HEK293 (cell line): ENCODE data around the gene BRD1.

Experiments used
- CTCF ChIA-PET: fragments of 350-600 bp; formaldehyde crosslinking; extraction: SDS; loops from one replicate; lab custom pipeline; 2021; ENCODE audit warnings: antibody characterized with exemption; lab: Yijun Ruan, JAX
- POLR2A ChIA-PET: fragments of 300-600 bp; formaldehyde crosslinking; extraction: SDS; loops from one replicate; lab custom pipeline; 2020; ENCODE audit warnings: antibody characterized with exemption, inconsistent platforms; lab: Yijun Ruan, JAX
- H3K27ac ChIP-seq: fragments of 200-500 bp; sonication (Bioruptor generic); 2 replicates; pipeline ENCODE4 v1.5.1; 2014; ENCODE audit warnings: low read depth, low read length, control low read depth, inconsistent platforms; ENCODE audit errors: extremely low read depth
- H3K36me3 ChIP-seq, 2 experiments: fragments of 200-500 bp in 1 of 2; sonication (Bioruptor generic) in 1 of 2; 1 replicate in 1 of 2; 2 replicates in 1 of 2; pipeline ENCODE4 v1.5.1; 2014 to 2017; ENCODE audit warnings: inconsistent platforms in 2 of 2, low read length in 2 of 2; ENCODE audit not compliant: control insufficient read depth in 2 of 2, insufficient read depth in 1 of 2
- H3K4me1 ChIP-seq: fragments of 200-500 bp; sonication (Bioruptor generic); 2 replicates; pipeline ENCODE4 v1.5.1; 2014; ENCODE audit warnings: mild to moderate bottlenecking, low read length, inconsistent platforms; ENCODE audit not compliant: control insufficient read depth, insufficient read depth
- H3K4me3 ChIP-seq: 2 replicates; pipeline ENCODE4 v1.5.1; 2011; ENCODE audit warnings: low read depth, mild to moderate bottlenecking, control low read depth, low read length, moderate library complexity
- H3K9me3 ChIP-seq: fragments of 200-500 bp; sonication (Bioruptor generic); 2 replicates; pipeline ENCODE4 v1.5.1; 2014; ENCODE audit warnings: low read depth, low read length, inconsistent platforms; ENCODE audit not compliant: control insufficient read depth, insufficient read depth
- BCL11A ChIP-seq: fragments of 450-650 bp; formaldehyde crosslinking; IDR thresholded peaks from 2 replicates; pipeline ENCODE4 v1.5.1; 2016; ENCODE audit warnings: low read depth, missing biosample characterization, missing genetic modification characterization
- IKZF3 ChIP-seq: fragments of 450-650 bp; IDR thresholded peaks from 2 replicates; pipeline ENCODE4 v1.5.0; 2018; ENCODE audit warnings: missing biosample characterization, mild to moderate bottlenecking, missing genetic modification characterization, moderate library complexity
- KLF10 ChIP-seq: fragments of 450-650 bp; IDR thresholded peaks from 2 replicates; pipeline ENCODE4 v1.5.1; 2018; ENCODE audit warnings: missing biosample characterization, mild to moderate bottlenecking, missing genetic modification characterization
- MZF1 ChIP-seq: fragments of 450-650 bp; formaldehyde crosslinking; IDR thresholded peaks from 2 replicates; pipeline ENCODE4 v1.5.1; 2017; ENCODE audit warnings: missing biosample characterization, missing genetic modification characterization, borderline replicate concordance
- RBAK ChIP-seq: fragments of 450-650 bp; formaldehyde crosslinking; IDR thresholded peaks from 2 replicates; pipeline ENCODE4 v1.5.1; 2016; ENCODE audit warnings: missing biosample characterization, missing genetic modification characterization
- ZBTB21 ChIP-seq: fragments of 450-650 bp; formaldehyde crosslinking; IDR thresholded peaks from 2 replicates; pipeline ENCODE4 v1.5.1; 2017; ENCODE audit warnings: missing biosample characterization, missing genetic modification characterization
- ZNF175 ChIP-seq: fragments of 450-650 bp; formaldehyde crosslinking; IDR thresholded peaks from 2 replicates; pipeline ENCODE4 v1.5.1; 2016; ENCODE audit warnings: missing biosample characterization, missing genetic modification characterization
- ZNF24 ChIP-seq: fragments of 450-650 bp; formaldehyde crosslinking; IDR thresholded peaks from 2 replicates; pipeline ENCODE4 v1.5.1; 2016; ENCODE audit warnings: missing biosample characterization, missing genetic modification characterization
- ZNF48 ChIP-seq: fragments of 450-650 bp; formaldehyde crosslinking; IDR thresholded peaks from 2 replicates; pipeline ENCODE4 v1.5.1; 2016; ENCODE audit warnings: missing biosample characterization, missing genetic modification characterization
- ZNF747 ChIP-seq: fragments of 450-650 bp; formaldehyde crosslinking; IDR thresholded peaks from 2 replicates; pipeline ENCODE4 v1.5.1; 2016; ENCODE audit warnings: missing biosample characterization, missing genetic modification characterization
- TF ChIP-seq, protein P1 (sequence below): fragments of 450-650 bp; formaldehyde crosslinking; IDR thresholded peaks from 2 replicates; pipeline ENCODE4 v1.5.1; 2016; ENCODE audit warnings: missing biosample characterization, missing genetic modification characterization
- TF ChIP-seq, protein P2 (sequence below): fragments of 450-650 bp; formaldehyde crosslinking; IDR thresholded peaks from 2 replicates; pipeline ENCODE4 v1.5.1; 2016; ENCODE audit warnings: missing biosample characterization, missing genetic modification characterization
- TF ChIP-seq, protein P3 (sequence below): fragments of 450-650 bp; formaldehyde crosslinking; IDR thresholded peaks from 2 replicates; pipeline ENCODE4 v1.5.1; 2016; ENCODE audit warnings: missing biosample characterization, missing genetic modification characterization
- TF ChIP-seq, protein P4 (sequence below): fragments of 450-650 bp; IDR thresholded peaks from 2 replicates; pipeline ENCODE4 v1.5.1; 2018; ENCODE audit warnings: missing biosample characterization, missing genetic modification characterization
- TF ChIP-seq, protein P5 (sequence below): fragments of 450-650 bp; formaldehyde crosslinking; IDR thresholded peaks from 2 replicates; pipeline ENCODE4 v1.5.1; 2016; ENCODE audit warnings: missing biosample characterization, missing genetic modification characterization, borderline replicate concordance
- TF ChIP-seq, protein P6 (sequence below): fragments of 450-650 bp; formaldehyde crosslinking; IDR thresholded peaks from 2 replicates; pipeline ENCODE4 v1.5.1; 2016; ENCODE audit warnings: missing biosample characterization, missing genetic modification characterization
- TF ChIP-seq, protein P7 (sequence below): fragments of 450-650 bp; formaldehyde crosslinking; IDR thresholded peaks from 2 replicates; pipeline ENCODE4 v1.5.1; 2016; ENCODE audit warnings: missing biosample characterization, missing genetic modification characterization

BRD1 gene

DNA sequence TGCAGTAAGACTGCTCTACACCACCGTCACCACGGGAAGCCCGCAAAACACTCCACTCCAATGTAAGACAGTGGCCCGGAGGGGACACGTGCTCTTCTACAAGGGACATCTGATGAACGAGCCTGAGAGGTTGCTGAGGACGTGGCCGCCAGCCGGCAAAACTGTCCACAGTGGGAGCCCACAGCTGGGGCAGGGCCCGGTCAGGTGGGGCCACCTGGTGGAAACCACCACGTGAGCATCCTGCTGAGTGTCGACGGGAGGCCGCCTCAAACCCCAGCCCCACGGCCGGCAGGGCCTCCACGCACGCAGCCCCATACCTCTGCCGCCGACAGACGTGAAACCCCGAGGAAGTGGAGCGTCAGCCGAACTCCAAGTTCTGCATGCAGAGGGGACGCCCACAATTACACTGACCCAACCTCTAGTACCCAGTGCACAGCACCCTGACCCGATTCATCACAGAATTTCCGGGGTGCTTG, 42.6 kb downstream of the BRD1 start:
- Histone ChIP-seq H3K4me3 (no peak overlapping the region), H3K27ac (no peak overlapping the region)
- POLR2A ChIA-PET, result no interaction called here
- TF ChIP-seq ZNF175 (tag by site-specific recombination), result no peak
- no peak for TF ChIP-seq KLF10
- TF ChIP-seq ZNF48 (tag by site-specific recombination), result no peak
- TF ChIP-seq, all 188 proteins: peak for 0
- H3K36me3 ChIP-seq, result peaks cover 15 to 96% of the 10 kb centered on the region in 2 experiments
- CTCF ChIA-PET, result no interaction called here
- H3K9me3 ChIP-seq, result no peaks in the 10 kb centered on the region
- H3K4me1 ChIP-seq, result no peaks in the 10 kb centered on the region

DNA sequence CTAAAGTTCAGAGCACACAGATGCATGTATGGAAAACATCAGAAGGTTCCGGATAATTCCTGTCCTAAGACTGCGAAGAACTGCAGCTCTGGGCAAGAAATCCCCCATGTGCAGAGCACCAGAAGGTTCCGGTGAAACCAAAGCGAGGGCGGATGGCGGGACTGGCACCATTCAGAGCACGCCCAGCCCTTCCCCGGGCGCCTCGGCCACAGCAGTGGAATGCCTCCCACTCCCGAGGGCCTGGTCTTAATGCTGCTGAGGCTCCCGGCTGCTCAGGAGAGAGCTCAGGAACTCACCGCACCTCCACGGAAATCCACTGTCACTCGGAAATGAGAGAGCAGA, 43.1 kb downstream of the BRD1 start:
- POLR2A ChIA-PET, result no interaction called here
- TF ChIP-seq, protein P1, sequence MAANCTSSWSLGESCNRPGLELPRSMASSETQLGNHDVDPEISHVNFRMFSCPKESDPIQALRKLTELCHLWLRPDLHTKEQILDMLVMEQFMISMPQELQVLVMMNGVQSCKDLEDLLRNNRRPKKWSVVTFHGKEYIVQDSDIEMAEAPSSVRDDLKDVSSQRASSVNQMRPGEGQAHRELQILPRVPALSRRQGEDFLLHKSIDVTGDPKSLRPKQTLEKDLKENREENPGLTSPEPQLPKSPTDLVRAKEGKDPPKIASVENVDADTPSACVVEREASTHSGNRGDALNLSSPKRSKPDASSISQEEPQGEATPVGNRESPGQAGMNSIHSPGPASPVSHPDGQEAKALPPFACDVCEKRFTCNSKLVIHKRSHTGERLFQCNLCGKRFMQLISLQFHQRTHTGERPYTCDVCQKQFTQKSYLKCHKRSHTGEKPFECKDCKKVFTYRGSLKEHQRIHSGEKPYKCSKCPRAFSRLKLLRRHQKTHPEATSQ (tag by site-specific recombination), result no peak
- TF ChIP-seq, protein P2, sequence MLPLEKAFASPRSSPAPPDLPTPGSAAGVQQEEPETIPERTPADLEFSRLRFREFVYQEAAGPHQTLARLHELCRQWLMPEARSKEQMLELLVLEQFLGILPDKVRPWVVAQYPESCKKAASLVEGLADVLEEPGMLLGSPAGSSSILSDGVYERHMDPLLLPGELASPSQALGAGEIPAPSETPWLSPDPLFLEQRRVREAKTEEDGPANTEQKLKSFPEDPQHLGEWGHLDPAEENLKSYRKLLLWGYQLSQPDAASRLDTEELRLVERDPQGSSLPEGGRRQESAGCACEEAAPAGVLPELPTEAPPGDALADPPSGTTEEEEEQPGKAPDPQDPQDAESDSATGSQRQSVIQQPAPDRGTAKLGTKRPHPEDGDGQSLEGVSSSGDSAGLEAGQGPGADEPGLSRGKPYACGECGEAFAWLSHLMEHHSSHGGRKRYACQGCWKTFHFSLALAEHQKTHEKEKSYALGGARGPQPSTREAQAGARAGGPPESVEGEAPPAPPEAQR (tag by site-specific recombination), result no peak
- TF ChIP-seq ZNF24, result no peak
- TF ChIP-seq, protein P3, sequence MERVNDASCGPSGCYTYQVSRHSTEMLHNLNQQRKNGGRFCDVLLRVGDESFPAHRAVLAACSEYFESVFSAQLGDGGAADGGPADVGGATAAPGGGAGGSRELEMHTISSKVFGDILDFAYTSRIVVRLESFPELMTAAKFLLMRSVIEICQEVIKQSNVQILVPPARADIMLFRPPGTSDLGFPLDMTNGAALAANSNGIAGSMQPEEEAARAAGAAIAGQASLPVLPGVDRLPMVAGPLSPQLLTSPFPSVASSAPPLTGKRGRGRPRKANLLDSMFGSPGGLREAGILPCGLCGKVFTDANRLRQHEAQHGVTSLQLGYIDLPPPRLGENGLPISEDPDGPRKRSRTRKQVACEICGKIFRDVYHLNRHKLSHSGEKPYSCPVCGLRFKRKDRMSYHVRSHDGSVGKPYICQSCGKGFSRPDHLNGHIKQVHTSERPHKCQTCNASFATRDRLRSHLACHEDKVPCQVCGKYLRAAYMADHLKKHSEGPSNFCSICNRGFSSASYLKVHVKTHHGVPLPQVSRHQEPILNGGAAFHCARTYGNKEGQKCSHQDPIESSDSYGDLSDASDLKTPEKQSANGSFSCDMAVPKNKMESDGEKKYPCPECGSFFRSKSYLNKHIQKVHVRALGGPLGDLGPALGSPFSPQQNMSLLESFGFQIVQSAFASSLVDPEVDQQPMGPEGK (tag by site-specific recombination), result no peak
- TF ChIP-seq, protein P4, sequence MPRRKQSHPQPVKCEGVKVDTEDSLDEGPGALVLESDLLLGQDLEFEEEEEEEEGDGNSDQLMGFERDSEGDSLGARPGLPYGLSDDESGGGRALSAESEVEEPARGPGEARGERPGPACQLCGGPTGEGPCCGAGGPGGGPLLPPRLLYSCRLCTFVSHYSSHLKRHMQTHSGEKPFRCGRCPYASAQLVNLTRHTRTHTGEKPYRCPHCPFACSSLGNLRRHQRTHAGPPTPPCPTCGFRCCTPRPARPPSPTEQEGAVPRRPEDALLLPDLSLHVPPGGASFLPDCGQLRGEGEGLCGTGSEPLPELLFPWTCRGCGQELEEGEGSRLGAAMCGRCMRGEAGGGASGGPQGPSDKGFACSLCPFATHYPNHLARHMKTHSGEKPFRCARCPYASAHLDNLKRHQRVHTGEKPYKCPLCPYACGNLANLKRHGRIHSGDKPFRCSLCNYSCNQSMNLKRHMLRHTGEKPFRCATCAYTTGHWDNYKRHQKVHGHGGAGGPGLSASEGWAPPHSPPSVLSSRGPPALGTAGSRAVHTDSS (tag by site-specific recombination), result no peak
- TF ChIP-seq, protein P5, sequence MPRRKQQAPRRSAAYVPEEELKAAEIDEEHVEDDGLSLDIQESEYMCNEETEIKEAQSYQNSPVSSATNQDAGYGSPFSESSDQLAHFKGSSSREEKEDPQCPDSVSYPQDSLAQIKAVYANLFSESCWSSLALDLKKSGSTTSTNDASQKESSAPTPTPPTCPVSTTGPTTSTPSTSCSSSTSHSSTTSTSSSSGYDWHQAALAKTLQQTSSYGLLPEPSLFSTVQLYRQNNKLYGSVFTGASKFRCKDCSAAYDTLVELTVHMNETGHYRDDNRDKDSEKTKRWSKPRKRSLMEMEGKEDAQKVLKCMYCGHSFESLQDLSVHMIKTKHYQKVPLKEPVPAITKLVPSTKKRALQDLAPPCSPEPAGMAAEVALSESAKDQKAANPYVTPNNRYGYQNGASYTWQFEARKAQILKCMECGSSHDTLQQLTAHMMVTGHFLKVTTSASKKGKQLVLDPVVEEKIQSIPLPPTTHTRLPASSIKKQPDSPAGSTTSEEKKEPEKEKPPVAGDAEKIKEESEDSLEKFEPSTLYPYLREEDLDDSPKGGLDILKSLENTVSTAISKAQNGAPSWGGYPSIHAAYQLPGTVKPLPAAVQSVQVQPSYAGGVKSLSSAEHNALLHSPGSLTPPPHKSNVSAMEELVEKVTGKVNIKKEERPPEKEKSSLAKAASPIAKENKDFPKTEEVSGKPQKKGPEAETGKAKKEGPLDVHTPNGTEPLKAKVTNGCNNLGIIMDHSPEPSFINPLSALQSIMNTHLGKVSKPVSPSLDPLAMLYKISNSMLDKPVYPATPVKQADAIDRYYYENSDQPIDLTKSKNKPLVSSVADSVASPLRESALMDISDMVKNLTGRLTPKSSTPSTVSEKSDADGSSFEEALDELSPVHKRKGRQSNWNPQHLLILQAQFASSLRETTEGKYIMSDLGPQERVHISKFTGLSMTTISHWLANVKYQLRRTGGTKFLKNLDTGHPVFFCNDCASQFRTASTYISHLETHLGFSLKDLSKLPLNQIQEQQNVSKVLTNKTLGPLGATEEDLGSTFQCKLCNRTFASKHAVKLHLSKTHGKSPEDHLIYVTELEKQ (tag by site-specific recombination), result no peak
- TF ChIP-seq BCL11A (tag by site-specific recombination), result no peak
- TF ChIP-seq, protein P6, sequence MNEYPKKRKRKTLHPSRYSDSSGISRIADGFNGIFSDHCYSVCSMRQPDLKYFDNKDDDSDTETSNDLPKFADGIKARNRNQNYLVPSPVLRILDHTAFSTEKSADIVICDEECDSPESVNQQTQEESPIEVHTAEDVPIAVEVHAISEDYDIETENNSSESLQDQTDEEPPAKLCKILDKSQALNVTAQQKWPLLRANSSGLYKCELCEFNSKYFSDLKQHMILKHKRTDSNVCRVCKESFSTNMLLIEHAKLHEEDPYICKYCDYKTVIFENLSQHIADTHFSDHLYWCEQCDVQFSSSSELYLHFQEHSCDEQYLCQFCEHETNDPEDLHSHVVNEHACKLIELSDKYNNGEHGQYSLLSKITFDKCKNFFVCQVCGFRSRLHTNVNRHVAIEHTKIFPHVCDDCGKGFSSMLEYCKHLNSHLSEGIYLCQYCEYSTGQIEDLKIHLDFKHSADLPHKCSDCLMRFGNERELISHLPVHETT (tag by site-specific recombination), result no peak
- TF ChIP-seq ZNF747 (tag by site-specific recombination), result no peak
- TF ChIP-seq RBAK (tag by site-specific recombination), result no peak
- TF ChIP-seq ZBTB21 (tag by site-specific recombination), result no peak
- no peak for TF ChIP-seq IKZF3
- TF ChIP-seq, protein P7, sequence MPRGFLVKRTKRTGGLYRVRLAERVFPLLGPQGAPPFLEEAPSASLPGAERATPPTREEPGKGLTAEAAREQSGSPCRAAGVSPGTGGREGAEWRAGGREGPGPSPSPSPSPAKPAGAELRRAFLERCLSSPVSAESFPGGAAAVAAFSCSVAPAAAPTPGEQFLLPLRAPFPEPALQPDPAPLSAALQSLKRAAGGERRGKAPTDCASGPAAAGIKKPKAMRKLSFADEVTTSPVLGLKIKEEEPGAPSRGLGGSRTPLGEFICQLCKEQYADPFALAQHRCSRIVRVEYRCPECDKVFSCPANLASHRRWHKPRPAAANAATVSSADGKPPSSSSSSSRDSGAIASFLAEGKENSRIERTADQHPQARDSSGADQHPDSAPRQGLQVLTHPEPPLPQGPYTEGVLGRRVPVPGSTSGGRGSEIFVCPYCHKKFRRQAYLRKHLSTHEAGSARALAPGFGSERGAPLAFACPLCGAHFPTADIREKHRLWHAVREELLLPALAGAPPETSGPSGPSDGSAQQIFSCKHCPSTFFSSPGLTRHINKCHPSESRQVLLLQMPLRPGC (tag by site-specific recombination), result no peak
- TF ChIP-seq MZF1, result no peak
- TF ChIP-seq, all 188 proteins: peak for 0
- Histone ChIP-seq H3K27ac (no peak overlapping the region), H3K36me3 (peaks cover 15 to 96% of the 10 kb centered on the region in 2 experiments), H3K4me3 (no peak overlapping the region), H3K9me3 (no peaks in the 10 kb centered on the region), H3K4me1 (no peaks in the 10 kb centered on the region)
- CTCF ChIA-PET, result no interaction called here
